ENCODE data around the gene PARK7.

- TF ChIP-seq EZH2 (IDR thresholded peaks at IDR 0.05; ENCODE audit: borderline replicate concordance, low read depth, low read length, severe bottlenecking): no peak
- no peak for TF ChIP-seq CTCF (IDR thresholded peaks at IDR 0.05; ENCODE audit: borderline replicate concordance, extremely low read depth, low read length, poor library complexity, severe bottlenecking)
Observed at GRCh38 chr1:8017495-8018197, 56.1 kb downstream of the PARK7 start.
